Measurements from ENCODE around the gene ATOSB. TPM values are rescaled to one million over a fixed set of nuclear protein-coding genes. Genes with fewer than 3 reads are reported as not detected.
A peak's percentile ranks its signal among the peaks of the same experiment; 100 is the strongest.

ATOSB gene
- total and polyA plus RNA-seq, 9 of the 15 experiments (the other 6 are each of a cell fraction or from before 2014, with no cell fraction given), result 0.45 to 8.0 (median 4.2) TPM

GRCh38 chr9:35108946-35109575, 6.6 kb downstream of the ATOSB start (continued):
- TF ChIP-seq PATZ1 (CRISPR knock-in tag; IDR thresholded peaks at IDR 0.05; ENCODE audit: borderline replicate concordance) (no peak), RBM14 (IDR thresholded peaks at IDR 0.05; ENCODE audit: borderline replicate concordance, insufficient read depth, low read depth, low read length) (no peak), ETS1 (conservative IDR thresholded peaks at IDR 0.05; ENCODE audit: control insufficient read depth, low read depth, low read length) (peak; percentile 82), CREB3 (tag; conservative IDR thresholded peaks at IDR 0.05; ENCODE audit: low read depth) (no peak), CHD4 (IDR thresholded peaks at IDR 0.05; ENCODE audit: insufficient read depth, insufficient replicate concordance, low read depth, low read length, poor library complexity, severe bottlenecking) (no peak), ARNT (IDR thresholded peaks at IDR 0.05) (no peak), NEUROD1 (IDR thresholded peaks at IDR 0.05; ENCODE audit: borderline replicate concordance, low read depth, low read length, partially characterized antibody) (peak; percentile 83), CTCF (IDR thresholded peaks at IDR 0.05 in 2 of 3, conservative IDR thresholded peaks at IDR 0.05 in 1 of 3; ENCODE audit: insufficient read depth in 2 of 3, low read depth in 1 of 3, low read length in 3 of 3) (no peak), ZBTB2 (IDR thresholded peaks at IDR 0.05) (0 out of 2 replicates have a peak, but pooled peaks have one; percentile 54), ZFX (CRISPR knock-in tag; IDR thresholded peaks at IDR 0.05) (no peak), CREB5 (CRISPR knock-in tag; IDR thresholded peaks at IDR 0.05) (no peak)
